GM10266 (cell line): ENCODE data around the gene GPC6.

Source experiments
- DNase-seq: peaks from one replicate; pipeline ENCODE4 v3.0.0; 2012; ENCODE audit errors: extremely low spot score
- CTCF ChIP-seq: IDR thresholded peaks from 2 replicates; pipeline ENCODE4 v1.5.1; 2012; ENCODE audit warnings: mild to moderate bottlenecking, low read depth; ENCODE audit not compliant: control insufficient read depth, insufficient read depth; ENCODE audit errors: missing control alignments

The GPC6 gene

GRCh38 chr13:94186470-94186869 is 959.9 kb downstream of the GPC6 start:
- TF ChIP-seq CTCF, result no peak
- DNase-seq, result no peak

- DNase-seq, result no peak
- no peak for TF ChIP-seq CTCF
Measured at GRCh38 chr13:94188201-94188854, 961.7 kb downstream of the GPC6 start.

- DNase-seq, result no peak
- TF ChIP-seq CTCF, result peak; percentile 11
Measured at GRCh38 chr13:94192431-94192975, 965.9 kb downstream of the GPC6 start.

GRCh38 chr13:94195715-94196114 is 969.1 kb downstream of the GPC6 start:
- no peak for DNase-seq
- no peak for TF ChIP-seq CTCF

- DNase-seq, result no peak
- no peak for TF ChIP-seq CTCF
Measured at GRCh38 chr13:94196413-94196812, 969.8 kb downstream of the GPC6 start.

GRCh38 chr13:94198681-94199080 is 972.1 kb downstream of the GPC6 start:
- DNase-seq, result no peak
- no peak for TF ChIP-seq CTCF

- no peak for DNase-seq
- TF ChIP-seq CTCF, result no peak
Measured at GRCh38 chr13:94199135-94199534, 972.5 kb downstream of the GPC6 start.
